NCI-H187 treated with DMSO at 0.1 percent for 48 hours (cell line): ENCODE data around the gene FUZ.

Experiments
- DNase-seq: peaks from one replicate; lab custom pipeline; 2025; lab: John Stamatoyannopoulos, UW

Gene FUZ, protein sequence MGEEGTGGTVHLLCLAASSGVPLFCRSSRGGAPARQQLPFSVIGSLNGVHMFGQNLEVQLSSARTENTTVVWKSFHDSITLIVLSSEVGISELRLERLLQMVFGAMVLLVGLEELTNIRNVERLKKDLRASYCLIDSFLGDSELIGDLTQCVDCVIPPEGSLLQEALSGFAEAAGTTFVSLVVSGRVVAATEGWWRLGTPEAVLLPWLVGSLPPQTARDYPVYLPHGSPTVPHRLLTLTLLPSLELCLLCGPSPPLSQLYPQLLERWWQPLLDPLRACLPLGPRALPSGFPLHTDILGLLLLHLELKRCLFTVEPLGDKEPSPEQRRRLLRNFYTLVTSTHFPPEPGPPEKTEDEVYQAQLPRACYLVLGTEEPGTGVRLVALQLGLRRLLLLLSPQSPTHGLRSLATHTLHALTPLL

DNA sequence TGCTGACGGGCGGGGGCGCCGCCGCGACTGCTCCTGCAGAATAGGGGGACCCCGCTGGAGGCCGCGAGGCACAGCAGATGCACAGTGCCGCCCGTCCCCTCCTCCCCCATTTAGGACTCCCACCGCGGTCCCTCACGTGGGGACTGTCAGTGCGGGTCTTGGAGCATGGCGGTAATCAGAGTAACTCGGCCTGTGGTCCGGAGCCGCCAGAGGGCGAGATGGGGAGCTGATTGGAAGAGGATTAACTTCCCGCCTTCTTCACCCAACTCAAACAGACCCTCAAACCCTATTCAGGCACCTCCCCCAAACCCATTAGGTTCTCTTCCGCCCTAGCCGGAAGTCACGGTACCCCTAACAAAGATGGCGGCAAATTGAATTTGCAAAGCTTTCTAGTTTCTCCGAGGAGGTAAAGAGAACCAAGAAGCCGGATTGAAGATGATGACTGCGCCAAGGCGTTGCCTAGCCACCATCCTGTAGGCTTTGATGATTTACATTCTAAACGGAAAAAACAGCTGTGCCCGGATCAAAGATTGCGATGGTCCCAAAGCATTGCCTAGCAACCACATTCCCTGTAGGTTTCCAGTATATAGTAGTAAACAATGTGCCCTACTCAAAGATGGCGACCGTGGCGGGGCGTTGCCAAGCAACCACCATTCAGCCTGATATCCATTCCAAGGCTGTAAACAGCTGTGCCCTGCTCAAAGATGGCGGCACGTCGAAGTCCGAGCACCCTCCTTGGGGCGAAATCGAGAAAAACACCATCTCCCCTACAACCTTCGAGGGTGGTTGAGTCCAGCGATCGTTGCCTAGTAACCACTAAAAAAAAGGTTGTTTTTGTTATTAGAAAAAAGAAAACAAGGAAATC, at the start of gene FUZ:
TSS of gene FUZ (minus strand) at position 296 of the 865 bp plus-strand sequence. CDS start at position 110, 186 bp downstream.
- peak; percentile 96 for DNase-seq

- no peak for DNase-seq
Measured at GRCh38 chr19:49862391-49863253, 49.5 kb upstream of the FUZ start.

GRCh38 chr19:49861541-49862378, 48.7 kb upstream of the FUZ start:
- no peak for DNase-seq

DNA sequence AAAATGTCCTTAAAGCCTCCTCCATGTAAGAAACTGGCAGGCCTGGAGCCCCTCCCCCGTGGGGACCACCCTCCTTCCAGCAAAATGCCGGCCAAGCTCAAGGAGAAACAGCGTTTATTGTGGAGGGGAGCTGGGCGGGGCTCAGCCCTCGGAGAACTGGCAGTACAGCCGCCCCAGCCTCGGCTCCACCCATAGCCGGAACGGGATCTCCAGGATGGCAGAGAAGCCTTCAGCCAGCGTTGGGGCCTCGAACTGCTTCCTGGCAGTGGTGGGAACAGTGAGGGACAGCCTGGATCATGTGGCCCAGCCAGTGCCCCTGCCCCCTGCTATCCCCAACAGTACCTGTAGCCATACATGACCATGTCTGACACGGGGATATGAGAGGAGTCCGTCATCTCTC, 48.0 kb upstream of the FUZ start:
- DNase-seq: no peak

- no peak for DNase-seq
Measured at GRCh38 chr19:49860336-49861102, 47.4 kb upstream of the FUZ start.

DNA sequence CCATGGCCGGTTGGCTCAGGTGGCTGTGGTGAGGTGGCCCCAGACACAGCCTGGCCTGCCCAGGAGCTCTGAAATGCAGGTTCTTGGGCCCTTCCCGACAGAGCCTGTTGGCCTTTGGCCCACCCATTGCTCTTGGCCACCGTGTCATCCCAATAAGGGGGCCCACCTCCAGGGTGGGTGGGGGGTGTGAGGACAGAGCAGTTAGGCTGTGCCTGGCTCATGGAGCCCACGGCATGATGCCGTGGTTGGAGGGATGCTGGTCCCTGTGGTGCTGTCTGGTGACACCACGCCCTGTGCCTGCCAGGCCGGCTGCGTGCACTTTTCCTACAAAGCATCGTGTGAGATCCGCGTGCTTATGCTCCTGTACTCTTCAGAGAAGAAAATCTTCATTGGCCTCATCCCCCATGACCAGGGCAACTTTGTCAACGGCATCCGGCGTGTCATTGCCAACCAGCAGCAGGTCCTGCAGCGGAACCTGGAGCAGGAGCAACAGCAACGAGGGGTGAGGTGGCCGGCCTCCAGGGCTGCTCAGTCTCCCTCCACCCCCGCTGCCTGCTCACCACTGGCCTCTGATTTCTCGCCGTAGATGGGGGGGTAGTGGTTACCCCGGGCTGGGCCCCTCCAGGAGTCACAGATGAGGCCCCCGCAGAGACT, 46.7 kb upstream of the FUZ start:
- no peak for DNase-seq

- no peak for DNase-seq
Measured at GRCh38 chr19:49858088-49858985, 45.2 kb upstream of the FUZ start.

DNA sequence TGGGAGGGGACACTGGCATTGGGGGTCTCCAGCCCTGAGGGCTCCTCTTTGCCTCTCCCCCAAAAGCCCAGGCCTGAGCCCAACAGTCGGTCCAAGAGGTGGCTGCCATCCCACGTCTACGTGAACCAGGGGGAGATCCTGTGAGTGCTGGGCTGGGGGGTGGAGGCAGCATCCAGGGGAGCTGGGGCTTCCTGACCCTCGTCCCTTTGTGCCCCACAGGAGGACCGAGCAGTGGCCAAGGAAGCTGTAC, 44.7 kb upstream of the FUZ start:
- DNase-seq: no peak

DNA sequence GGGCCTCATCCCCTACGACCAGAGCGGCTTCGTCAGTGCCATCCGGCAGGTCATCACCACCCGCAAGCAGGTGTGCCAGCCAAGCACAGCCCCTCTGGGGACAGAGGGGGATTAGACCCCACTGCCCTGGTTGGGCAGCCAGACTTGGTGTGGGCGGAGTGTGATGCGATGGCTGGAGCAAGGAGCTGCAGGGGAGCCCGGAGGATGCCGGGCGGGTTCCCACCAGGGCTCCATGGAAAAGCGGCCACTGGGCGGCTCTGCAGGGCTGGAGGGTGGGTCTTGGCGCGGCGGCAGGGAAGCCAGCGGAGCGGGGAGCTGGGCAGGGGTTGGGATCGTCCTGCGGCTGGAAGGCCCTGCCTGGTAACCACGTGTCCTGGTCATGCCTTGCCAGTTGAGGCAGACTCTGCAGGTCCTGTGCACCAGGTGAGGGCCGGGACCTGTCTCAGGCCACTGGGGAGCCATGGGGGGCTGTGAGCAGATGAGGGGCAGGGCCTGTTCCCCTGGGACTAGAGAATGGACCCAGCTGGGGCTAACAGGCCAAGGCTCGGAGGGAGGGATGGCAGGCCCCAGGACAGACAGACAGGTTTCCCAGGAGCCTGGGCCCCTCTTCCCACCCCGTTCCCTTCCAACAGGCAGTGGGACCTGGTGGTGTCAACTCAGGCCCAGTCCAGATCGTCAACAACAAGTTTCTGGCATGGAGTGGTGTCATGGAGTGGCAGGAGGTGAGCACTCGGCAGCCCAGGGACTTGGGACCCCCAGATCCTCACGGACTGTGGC, 44.2 kb upstream of the FUZ start:
- no peak for DNase-seq

- no peak for DNase-seq
Measured at GRCh38 chr19:49856574-49857021, 43.5 kb upstream of the FUZ start.

GRCh38 chr19:49855676-49856573, 42.8 kb upstream of the FUZ start:
- DNase-seq: no peak

DNA sequence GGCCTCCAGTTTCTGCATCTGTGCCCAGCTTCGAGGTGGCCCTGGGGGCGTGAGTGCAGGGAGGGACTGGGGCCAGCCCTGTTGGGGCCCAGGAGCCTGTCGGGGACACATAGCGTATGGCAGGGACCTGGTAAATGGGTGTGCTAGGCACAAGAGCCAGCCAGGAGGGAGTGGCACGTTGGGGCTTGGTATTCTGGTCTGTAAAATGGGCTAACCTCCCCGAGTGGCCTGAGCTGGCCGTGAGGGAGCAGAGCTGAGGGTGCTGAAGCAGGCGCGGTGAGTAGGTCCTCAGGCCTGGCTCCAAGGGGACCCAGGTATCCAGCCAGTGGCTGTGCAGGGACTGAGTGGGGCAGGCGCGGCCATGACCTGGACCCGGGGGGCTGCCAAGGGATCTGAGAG, 42.2 kb upstream of the FUZ start:
- no peak for DNase-seq

- DNase-seq: no peak
Measured at GRCh38 chr19:49854378-49855263, 41.5 kb upstream of the FUZ start.

GRCh38 chr19:49853852-49854377, 40.8 kb upstream of the FUZ start:
- no peak for DNase-seq

DNA sequence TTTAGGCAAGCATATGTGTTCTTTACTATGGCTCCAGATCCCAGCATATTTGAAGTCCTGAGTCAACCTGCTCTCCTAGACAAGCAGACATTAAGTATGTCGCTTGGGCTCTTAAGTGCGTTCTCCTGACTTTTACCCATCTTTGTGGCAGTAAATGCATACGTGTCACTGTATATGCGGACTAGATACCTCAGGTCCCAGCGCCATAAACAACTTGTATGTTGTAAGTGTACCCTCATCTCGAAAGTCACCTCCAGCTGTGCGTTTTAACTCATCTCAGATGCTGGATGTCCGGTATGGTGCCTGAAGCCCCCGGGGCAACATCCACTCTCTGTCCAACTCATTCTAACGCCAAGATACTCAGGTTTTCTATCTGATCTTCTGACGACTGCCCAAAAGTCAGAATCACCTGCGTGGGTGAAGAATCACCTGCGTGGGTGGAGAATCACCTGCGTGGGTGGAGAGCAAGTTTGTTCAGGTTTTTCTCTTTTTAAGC, 39.6 kb upstream of the FUZ start:
- DNase-seq: no peak
